DND-41 (cell line): Measurements from ENCODE around the gene NSDHL.

ENCODE experiments used
- ATAC-seq: fragments of 200-7000 bp; cut with Tn5 transposase; 3 replicates; pipeline ENCODE4 v1.9.1; 2021; ENCODE audit warnings: low read depth; ENCODE audit not compliant: insufficient read depth
- DNase-seq: peaks from one replicate; pipeline ENCODE4 v3.0.0-alpha.2; 2020
- H2AFZ ChIP-seq: 2 replicates; pipeline ENCODE4 v1.6.0; 2012; ENCODE audit warnings: low read depth, low read length
- H3K27ac ChIP-seq: 2 replicates; pipeline ENCODE4 v1.5.1; 2012; ENCODE audit warnings: low read length, inconsistent platforms
- H3K27me3 ChIP-seq: fragments of 200-600 bp; sonication (generic); 2 replicates; pipeline ENCODE4 v1.6.0; 2012; ENCODE audit warnings: low read length, mild to moderate bottlenecking, inconsistent platforms; ENCODE audit not compliant: insufficient read depth, poor library complexity
- H3K36me3 ChIP-seq: 2 replicates; pipeline ENCODE4 v1.5.1; 2012; ENCODE audit warnings: low read length, inconsistent platforms; ENCODE audit not compliant: insufficient read depth
- H3K4me1 ChIP-seq: 2 replicates; pipeline ENCODE4 v1.5.1; 2012; ENCODE audit warnings: mild to moderate bottlenecking, low read length; ENCODE audit not compliant: insufficient read depth
- H3K4me2 ChIP-seq: 2 replicates; pipeline ENCODE4 v1.6.0; 2012; ENCODE audit warnings: mild to moderate bottlenecking, moderate library complexity, low read length, inconsistent platforms; ENCODE audit not compliant: insufficient read depth
- H3K4me3 ChIP-seq, 2 experiments: fragments of 200-600 bp in 1 of 2; shearing (Covaris generic) in 1 of 2; 2 replicates each; pipeline ENCODE4 v1.5.1; 2012 to 2016; ENCODE audit warnings: inconsistent platforms in 2 of 2, low read length in 2 of 2, mild to moderate bottlenecking in 2 of 2, low read depth in 1 of 2, moderate library complexity in 1 of 2
- H3K79me2 ChIP-seq: 2 replicates; pipeline ENCODE4 v1.6.0; 2012; ENCODE audit warnings: low read length, inconsistent platforms; ENCODE audit not compliant: insufficient read depth
- H3K9ac ChIP-seq: 2 replicates; pipeline ENCODE4 v1.6.0; 2012; ENCODE audit warnings: low read depth, mild to moderate bottlenecking, inconsistent platforms, low read length, moderate library complexity
- H3K9me3 ChIP-seq: 2 replicates; pipeline ENCODE4 v1.5.1; 2012; ENCODE audit warnings: low read length, moderate library complexity, mild to moderate bottlenecking, inconsistent platforms; ENCODE audit not compliant: insufficient read depth, severe bottlenecking
- H4K20me1 ChIP-seq: 2 replicates; pipeline ENCODE4 v1.6.0; 2012; ENCODE audit warnings: low read length; ENCODE audit not compliant: insufficient read depth
- EZH2 ChIP-seq: IDR thresholded peaks from 3 replicates; pipeline ENCODE4 v1.6.1; 2012; ENCODE audit warnings: borderline replicate concordance, low read depth, mild to moderate bottlenecking, moderate library complexity, low read length, inconsistent platforms; ENCODE audit not compliant: severe bottlenecking
- TF ChIP-seq, protein P1 (sequence below): IDR thresholded peaks from 2 replicates; pipeline ENCODE4 v1.5.1; 2012; ENCODE audit warnings: borderline replicate concordance, low read length, moderate library complexity, mild to moderate bottlenecking; ENCODE audit not compliant: poor library complexity, severe bottlenecking; ENCODE audit errors: extremely low read depth

The NSDHL gene

DNA sequence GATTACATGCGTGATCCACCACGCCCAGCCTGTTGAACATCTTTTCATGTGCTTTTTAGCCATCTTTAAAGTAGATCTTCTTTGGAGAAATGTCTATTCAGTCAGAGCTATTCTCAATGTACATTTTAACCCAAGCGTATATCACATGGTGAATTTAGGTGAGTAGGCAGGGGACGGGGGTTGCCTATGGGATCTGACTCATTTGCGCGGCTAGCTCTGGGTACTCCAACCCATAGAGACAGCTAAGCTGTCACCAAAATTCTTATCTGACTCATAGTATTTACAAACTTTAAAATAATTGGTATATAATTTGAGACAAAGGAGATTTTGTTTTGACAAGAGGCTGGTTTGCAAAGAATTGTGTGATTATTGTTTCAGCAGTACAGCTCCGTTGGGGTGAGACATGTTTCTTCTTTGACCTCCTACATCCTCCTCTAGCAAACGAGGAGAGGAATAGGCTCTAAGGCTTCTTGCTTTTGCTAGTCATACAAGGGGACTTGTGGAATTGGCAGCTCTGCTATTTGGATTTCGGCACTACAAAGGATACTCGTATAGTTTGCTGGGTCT, 12.0 kb downstream of the NSDHL start:
- H3K4me3 ChIP-seq, result no peak overlapping the region
- H3K4me1 ChIP-seq, result no peaks in the 10 kb centered on the region
- H3K27ac ChIP-seq, result no peak overlapping the region
- H4K20me1 ChIP-seq, result peaks cover 3% of the 10 kb centered on the region; the same call in 1 of the 2 replicates
- no peaks in the 10 kb centered on the region for H3K27me3 ChIP-seq
- no peaks in the 10 kb centered on the region for H3K9me3 ChIP-seq
- ATAC-seq (no peak), DNase-seq (no peak)
- no peak overlapping the region for H3K9ac ChIP-seq
- peaks cover 4% of the 10 kb centered on the region; the same call in 1 of the 2 replicates for H3K36me3 ChIP-seq
- TF ChIP-seq, protein P1, sequence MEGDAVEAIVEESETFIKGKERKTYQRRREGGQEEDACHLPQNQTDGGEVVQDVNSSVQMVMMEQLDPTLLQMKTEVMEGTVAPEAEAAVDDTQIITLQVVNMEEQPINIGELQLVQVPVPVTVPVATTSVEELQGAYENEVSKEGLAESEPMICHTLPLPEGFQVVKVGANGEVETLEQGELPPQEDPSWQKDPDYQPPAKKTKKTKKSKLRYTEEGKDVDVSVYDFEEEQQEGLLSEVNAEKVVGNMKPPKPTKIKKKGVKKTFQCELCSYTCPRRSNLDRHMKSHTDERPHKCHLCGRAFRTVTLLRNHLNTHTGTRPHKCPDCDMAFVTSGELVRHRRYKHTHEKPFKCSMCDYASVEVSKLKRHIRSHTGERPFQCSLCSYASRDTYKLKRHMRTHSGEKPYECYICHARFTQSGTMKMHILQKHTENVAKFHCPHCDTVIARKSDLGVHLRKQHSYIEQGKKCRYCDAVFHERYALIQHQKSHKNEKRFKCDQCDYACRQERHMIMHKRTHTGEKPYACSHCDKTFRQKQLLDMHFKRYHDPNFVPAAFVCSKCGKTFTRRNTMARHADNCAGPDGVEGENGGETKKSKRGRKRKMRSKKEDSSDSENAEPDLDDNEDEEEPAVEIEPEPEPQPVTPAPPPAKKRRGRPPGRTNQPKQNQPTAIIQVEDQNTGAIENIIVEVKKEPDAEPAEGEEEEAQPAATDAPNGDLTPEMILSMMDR, result no peak
- no peak for TF ChIP-seq EZH2
- H2AFZ ChIP-seq, result no peak overlapping the region
- peaks cover 41% of the 10 kb centered on the region for H3K79me2 ChIP-seq
- H3K4me2 ChIP-seq, result no peak overlapping the region

DNA sequence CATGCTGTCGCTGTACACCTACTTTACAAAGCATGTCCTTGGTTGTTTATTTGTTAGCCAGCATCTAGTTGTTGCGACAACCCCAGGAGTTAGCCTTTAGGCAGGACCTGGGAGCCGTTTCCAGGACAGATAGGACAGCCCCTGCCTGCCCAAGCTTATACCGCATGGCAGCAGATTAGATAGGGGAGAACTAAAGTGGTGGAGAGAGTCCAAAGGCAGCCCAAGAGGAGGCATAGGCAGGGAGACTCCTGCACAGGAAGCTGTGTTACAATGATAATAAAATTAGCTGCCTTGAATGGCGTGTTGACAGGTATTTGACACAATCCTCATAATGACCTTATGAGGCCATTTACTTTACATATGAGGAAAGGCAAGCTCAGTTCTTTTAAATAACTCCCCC, 13.0 kb downstream of the NSDHL start:
- Histone ChIP-seq H3K79me2 (peaks cover 41% of the 10 kb centered on the region), H3K4me1 (no peaks in the 10 kb centered on the region)
- no peak for ATAC-seq

DNA sequence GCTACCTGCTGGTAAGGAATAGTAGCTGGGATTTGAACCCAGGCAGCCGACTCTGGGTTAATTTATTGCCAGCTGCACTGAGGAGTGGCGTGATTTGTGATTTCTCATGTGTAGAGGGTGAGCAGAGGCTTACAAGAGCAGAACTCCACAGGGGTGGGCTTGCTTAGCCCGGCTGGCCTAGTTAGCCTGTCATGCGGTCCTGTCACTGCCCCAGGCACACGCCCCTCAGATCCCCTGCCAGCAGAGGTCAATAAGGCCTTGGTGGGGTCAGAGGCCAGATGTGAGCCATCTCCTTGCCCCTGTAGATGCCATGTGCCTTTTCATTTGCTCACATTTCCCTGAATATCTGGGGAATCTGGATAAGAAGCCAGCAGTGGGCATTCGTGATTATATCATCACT, 13.4 kb downstream of the NSDHL start:
- H4K20me1 ChIP-seq, result peaks cover 3% of the 10 kb centered on the region; the same call in 1 of the 2 replicates
- H3K27me3 ChIP-seq, result no peaks in the 10 kb centered on the region
- no peak overlapping the region for H2AFZ ChIP-seq
- TF ChIP-seq, protein P1, result no peak
- no peak for TF ChIP-seq EZH2
- no peak overlapping the region for H3K9ac ChIP-seq
- no peak for DNase-seq
- ATAC-seq, result no peak
- H3K4me2 ChIP-seq, result no peak overlapping the region
- peaks cover 41% of the 10 kb centered on the region for H3K79me2 ChIP-seq
- no peaks in the 10 kb centered on the region for H3K4me1 ChIP-seq
- H3K4me3 ChIP-seq, result no peak overlapping the region
- H3K9me3 ChIP-seq, result no peaks in the 10 kb centered on the region
- H3K36me3 ChIP-seq, result peaks cover 13% of the 10 kb centered on the region; the same call in 1 of the 2 replicates
- H3K27ac ChIP-seq, result no peak overlapping the region

More for the DNA sequence above, 13.0 kb downstream of the NSDHL start:
- H3K4me3 ChIP-seq, result no peak overlapping the region
- TF ChIP-seq, protein P1, result no peak
- no peak for TF ChIP-seq EZH2
- no peak overlapping the region for H3K9ac ChIP-seq
- H3K36me3 ChIP-seq, result peaks cover 11% of the 10 kb centered on the region; the same call in 1 of the 2 replicates
- H4K20me1 ChIP-seq, result peaks cover 3% of the 10 kb centered on the region; the same call in 1 of the 2 replicates
- no peak overlapping the region for H2AFZ ChIP-seq
- no peaks in the 10 kb centered on the region for H3K9me3 ChIP-seq
- no peaks in the 10 kb centered on the region for H3K27me3 ChIP-seq
- H3K27ac ChIP-seq, result no peak overlapping the region
- H3K4me2 ChIP-seq, result no peak overlapping the region
- no peak for DNase-seq
